Epithelial cell of proximal tubule (primary cell): ENCODE data around the gene PGAM2. TPM values are rescaled to one million over a fixed set of nuclear protein-coding genes. Genes with fewer than 3 reads are reported as not detected.

Experiments
- DNase-seq: peaks from one replicate; pipeline ENCODE4 v3.0.0-alpha.2; 2011; ENCODE audit warnings: low read depth
- H3K4me3 ChIP-seq: 2 replicates; pipeline ENCODE4 v1.5.1; 2011; ENCODE audit warnings: low read depth, mild to moderate bottlenecking, low read length
- total RNA-seq: library from RNA; depleted of rRNA; stranded (reverse); fragments of >200 nt; gene quantifications from 2 replicates; pipeline ENCODE4 v1.2.3, GENCODE V29; 2015
- TF ChIP-seq, protein P1 (sequence below): conservative IDR thresholded peaks from 2 replicates; pipeline ENCODE4 v1.5.1; 2012; ENCODE audit warnings: low read depth, mild to moderate bottlenecking, low read length

The PGAM2 gene
- total RNA-seq, 1 donor from 2014 or later: not detected

DNA sequence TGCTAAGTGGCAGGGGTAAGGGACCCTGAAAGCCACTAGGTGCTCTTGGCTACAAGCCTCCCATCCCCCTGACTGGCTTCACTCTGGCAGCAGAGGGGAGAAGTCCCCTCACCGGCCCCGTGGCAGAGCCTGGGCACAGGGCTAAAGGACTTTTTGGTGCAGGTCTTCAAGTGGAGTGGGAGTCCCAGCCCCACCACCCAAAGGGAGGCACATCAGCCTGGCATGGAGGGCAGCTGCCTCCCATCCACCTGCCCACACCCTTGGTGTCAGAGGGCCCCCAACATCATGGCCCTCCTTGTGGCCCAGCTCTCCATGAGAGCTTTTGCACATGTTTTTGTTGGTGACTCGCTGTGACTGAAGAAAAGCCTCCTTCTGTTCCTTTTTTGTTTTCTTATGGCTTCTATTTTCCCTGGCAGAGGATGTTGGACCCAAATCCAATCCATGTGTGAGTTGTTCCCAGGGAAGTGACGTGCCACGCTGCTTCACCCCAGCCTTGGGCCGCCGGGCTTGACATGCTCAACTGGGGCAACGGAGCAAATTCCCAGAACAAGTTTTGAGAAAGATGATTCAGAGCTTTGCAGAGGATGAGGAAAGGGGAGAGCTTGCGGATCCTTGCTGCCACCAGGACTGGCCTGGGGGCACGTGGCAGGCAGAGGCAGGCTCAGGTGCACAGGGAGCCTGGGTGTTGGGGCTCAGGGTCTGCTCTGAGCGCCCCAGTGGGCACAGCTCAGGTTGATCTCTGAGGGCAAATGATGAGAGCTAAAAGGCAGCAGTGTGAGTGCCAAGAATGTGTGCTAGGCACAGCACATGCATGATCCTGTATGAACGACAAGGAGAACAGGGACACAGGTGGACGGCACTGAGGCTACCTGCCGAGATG, 36.8 kb upstream of the PGAM2 start:
- DNase-seq: no peak
- H3K4me3 ChIP-seq: no peak overlapping the region
- TF ChIP-seq, protein P1, sequence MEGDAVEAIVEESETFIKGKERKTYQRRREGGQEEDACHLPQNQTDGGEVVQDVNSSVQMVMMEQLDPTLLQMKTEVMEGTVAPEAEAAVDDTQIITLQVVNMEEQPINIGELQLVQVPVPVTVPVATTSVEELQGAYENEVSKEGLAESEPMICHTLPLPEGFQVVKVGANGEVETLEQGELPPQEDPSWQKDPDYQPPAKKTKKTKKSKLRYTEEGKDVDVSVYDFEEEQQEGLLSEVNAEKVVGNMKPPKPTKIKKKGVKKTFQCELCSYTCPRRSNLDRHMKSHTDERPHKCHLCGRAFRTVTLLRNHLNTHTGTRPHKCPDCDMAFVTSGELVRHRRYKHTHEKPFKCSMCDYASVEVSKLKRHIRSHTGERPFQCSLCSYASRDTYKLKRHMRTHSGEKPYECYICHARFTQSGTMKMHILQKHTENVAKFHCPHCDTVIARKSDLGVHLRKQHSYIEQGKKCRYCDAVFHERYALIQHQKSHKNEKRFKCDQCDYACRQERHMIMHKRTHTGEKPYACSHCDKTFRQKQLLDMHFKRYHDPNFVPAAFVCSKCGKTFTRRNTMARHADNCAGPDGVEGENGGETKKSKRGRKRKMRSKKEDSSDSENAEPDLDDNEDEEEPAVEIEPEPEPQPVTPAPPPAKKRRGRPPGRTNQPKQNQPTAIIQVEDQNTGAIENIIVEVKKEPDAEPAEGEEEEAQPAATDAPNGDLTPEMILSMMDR: no peak

DNA sequence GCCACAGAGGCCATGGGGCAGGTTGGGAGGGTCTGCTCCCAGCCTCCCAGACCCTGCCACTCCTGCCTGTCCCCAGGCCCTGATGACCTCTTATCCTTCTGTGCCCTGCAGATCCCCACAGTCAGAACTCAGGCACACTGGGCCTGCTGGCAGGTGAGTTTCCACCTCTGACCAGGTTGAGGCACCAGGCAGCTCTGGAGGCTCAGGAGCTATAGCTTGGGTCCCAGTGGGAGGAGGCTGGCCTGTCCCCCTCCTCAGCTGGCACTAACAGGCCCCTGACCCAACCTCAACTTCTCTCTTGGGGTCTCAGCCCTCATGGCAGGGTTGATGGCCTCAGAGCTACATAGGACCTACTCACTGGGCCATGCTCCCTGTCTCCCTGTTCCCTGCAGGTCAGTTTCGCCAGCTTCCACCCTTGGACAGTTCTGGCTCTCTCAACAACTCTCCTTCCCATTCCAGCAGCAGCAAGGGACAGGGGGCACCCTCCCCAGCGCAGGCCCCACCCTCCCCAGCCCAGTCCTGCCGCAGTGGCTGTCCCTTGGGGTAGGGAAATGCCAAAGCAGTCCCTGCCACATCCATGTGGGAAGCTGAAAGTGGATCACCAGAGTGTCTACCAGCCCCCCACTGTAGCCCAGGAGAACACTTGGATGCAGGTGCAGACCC, 36.1 kb upstream of the PGAM2 start:
- TF ChIP-seq, protein P1: no peak
- no peak for DNase-seq

DNA sequence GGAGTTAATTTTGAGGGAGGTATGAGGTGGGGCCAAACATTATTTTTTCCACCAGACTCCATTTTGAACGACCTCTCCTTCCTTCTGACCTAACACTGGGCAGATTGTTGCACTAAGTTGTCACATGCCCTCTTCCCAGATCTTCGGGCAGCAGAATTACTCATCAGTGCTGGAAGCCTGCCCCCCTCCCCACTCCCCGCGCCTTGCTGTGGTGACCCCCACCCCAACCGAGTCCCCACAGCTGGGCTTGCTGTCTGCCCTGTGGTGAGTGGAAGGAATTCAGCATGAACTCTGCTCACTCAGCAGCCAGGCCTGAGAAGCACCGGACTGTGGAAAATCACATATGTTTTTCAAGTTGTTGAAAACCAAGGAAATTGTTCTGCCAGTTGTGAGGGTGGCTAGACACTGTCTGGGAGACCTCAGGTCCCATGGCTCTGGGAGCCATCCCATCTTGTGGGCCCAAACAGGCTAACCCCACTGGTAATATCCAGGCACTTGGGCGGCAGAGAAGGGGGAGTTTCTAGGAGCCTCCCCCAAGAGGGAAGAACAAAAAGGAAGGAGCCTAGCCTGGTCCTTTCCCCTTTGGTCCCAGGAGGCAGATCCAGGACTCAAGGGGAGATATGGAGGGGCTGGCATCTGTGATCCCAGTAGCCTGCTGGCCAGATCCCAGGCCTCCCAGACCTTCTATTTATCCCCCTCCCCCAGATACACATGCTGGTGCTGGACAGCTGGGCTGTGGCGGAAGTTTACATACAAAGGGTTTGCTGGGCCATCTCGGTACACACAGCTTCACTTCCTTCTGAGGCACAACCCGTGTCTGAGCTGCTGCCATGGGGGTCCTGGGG, 35.3 kb upstream of the PGAM2 start:
- DNase-seq: no peak
- H3K4me3 ChIP-seq: no peak overlapping the region
- TF ChIP-seq, protein P1: no peak

More for the DNA sequence above, 36.1 kb upstream of the PGAM2 start:
- no peak overlapping the region for H3K4me3 ChIP-seq

DNA sequence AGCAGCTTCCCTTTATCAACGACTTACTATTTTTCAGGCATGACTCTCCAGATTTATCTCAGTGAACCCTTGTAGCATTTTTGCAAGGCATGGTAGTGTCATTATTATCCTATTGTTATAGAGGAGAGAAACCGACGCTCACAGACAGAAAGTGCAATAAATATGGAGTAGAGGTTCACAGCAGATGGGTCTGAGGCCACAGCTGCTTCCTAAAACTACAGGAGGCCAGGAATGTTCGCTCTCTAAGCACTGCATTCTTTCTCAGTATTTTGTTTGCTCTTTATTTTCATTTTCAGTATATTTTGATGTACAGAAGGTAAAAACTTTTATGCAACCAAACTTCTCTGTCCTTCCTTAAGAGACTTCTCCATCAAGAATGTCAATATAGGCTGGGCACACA, 34.3 kb upstream of the PGAM2 start:
- H3K4me3 ChIP-seq: no peak overlapping the region
- TF ChIP-seq, protein P1: no peak
- no peak for DNase-seq

DNA sequence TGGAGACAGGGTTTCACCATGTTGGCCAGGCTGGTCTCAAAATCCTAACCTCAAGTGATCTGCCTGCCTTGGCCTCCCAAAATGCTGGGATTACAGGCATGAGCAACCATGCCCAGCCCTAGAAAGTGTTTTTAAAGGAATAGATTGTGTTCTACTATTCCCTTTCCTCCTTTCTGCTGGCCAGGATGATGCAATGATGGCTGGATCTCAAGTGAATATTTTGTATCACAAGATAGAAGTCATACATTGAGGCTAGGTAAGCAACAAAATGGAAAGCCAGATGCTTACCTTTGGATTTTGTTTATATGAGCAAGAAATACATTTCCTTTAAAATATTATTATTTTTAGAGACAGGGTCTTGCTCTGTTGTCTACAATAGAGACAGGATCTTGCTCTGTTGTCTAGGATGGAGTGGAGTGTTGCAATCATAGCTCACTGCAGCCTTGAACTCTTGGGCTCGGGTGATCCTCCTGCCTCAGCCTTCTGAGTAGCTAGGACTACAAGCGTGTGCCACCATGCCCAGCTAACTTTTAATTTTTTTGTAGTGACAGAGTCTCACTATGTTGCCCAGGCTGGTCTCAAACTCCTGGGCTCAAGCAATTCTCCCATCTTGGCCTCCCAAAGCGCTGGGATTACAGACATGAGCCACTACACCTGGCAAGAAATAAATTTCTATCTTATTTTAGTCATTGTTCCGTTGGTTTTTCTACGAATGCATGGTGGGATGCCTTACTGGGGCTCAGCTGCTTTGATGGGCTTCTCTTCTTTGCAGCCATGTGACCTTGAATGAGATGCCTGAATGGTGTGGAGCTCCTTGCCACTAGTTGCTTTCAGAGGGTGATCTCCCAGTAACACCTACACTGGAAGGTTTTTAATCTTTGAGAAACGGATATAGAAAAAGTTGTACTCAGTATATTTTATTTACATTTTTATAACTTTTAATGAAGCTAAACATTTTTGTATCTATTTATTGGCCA, 33.0 kb upstream of the PGAM2 start:
- TF ChIP-seq, protein P1: no peak
- no peak for DNase-seq
- H3K4me3 ChIP-seq: no peak overlapping the region
